GM12878 (cell line): ENCODE data around the gene PPP2R5C. TPM values are rescaled to one million over a fixed set of nuclear protein-coding genes. Genes with fewer than 3 reads are reported as not detected.

Experiments used
- ATAC-seq: fragments of 200-7000 bp; cut with Tn5 transposase; 3 replicates; pipeline ENCODE4 v1.9.1; 2020; ENCODE audit warnings: mild to moderate bottlenecking, moderate library complexity
- BruUV-seq: library from RNA; stranded (reverse); fragments of 400-500 nt; replicated peaks from 2 replicates; lab custom pipeline; 2021; lab: Mats Ljungman, UMichigan
- CTCF ChIA-PET: fragments of 300-600 bp; sonication (Branson Sonifier 250); formaldehyde crosslinking; extraction: SDS; loops from one replicate; lab custom pipeline; 2021; ENCODE audit warnings: inconsistent platforms; lab: Yijun Ruan, JAX
- POLR2A ChIA-PET: fragments of 350-600 bp; formaldehyde crosslinking; extraction: SDS; loops from one replicate; lab custom pipeline; 2021; ENCODE audit warnings: inconsistent platforms; lab: Charles Lee
- RAD21 ChIA-PET: fragments of 300-600 bp; sonication (Branson Sonifier 250); formaldehyde crosslinking; loops from one replicate; lab custom pipeline; 2023; ENCODE audit warnings: antibody characterized with exemption; ENCODE audit not compliant: unreplicated experiment; lab: Charles Lee
- SMC1A ChIA-PET: fragments of 300-600 bp; sonication (Branson Sonifier 250); formaldehyde crosslinking; loops from one replicate; lab custom pipeline; 2023; ENCODE audit not compliant: unreplicated experiment, uncharacterized antibody; lab: Charles Lee
- DNase-seq: peaks from one replicate; pipeline ENCODE4 v3.0.0-alpha.2; 2011; ENCODE audit warnings: low read depth, low spot score
- FAIRE-seq: peaks from 3 replicates; lab custom pipeline; 2011; peaks lifted over from hg19 to GRCh38; lab: Jason Lieb, UNC
- H2AFZ ChIP-seq: 2 replicates; pipeline ENCODE4 v1.6.0; 2011; ENCODE audit warnings: low read depth, low read length, control low read depth; ENCODE audit not compliant: control insufficient read depth
- H3K27ac ChIP-seq: 2 replicates; pipeline ENCODE4 v1.5.1; 2011; ENCODE audit warnings: control low read depth; ENCODE audit not compliant: control insufficient read depth, insufficient read depth
- H3K27me3 ChIP-seq, 2 experiments: replicated peaks in 1 of 2; 2 replicates each; pipeline versions ENCODE4 v1.6.0 to v1.6.1; 2011; ENCODE audit warnings: low read length in 1 of 2; ENCODE audit not compliant: control insufficient read depth in 2 of 2, insufficient read depth in 2 of 2
- H3K36me3 ChIP-seq, 2 experiments: 2 replicates each; pipeline ENCODE4 v1.5.1; 2011; ENCODE audit warnings: low read length in 1 of 2; ENCODE audit not compliant: control insufficient read depth in 2 of 2, insufficient read depth in 2 of 2
- H3K4me1 ChIP-seq: 2 replicates; pipeline ENCODE4 v1.6.1; 2011; ENCODE audit warnings: mild to moderate bottlenecking, low read length, moderate library complexity, mixed read lengths; ENCODE audit not compliant: control insufficient read depth, insufficient read depth
- H3K4me2 ChIP-seq: 2 replicates; pipeline ENCODE4 v1.6.0; 2011; ENCODE audit warnings: control low read depth; ENCODE audit not compliant: control insufficient read depth, insufficient read depth
- H3K4me3 ChIP-seq: fragments of 200-600 bp; sonication (generic); 2 replicates; pipeline ENCODE4 v1.5.1; 2016
- H3K79me2 ChIP-seq: 2 replicates; pipeline ENCODE4 v1.6.0; 2011; ENCODE audit warnings: low read length; ENCODE audit not compliant: control insufficient read depth, insufficient read depth
- H3K9ac ChIP-seq: 2 replicates; pipeline ENCODE4 v1.8.0; 2011; ENCODE audit warnings: low read length, control low read depth, mixed read lengths; ENCODE audit not compliant: control insufficient read depth, insufficient read depth
- H3K9me3 ChIP-seq: replicated peaks from 3 replicates; pipeline ENCODE4 v1.5.1; 2011; ENCODE audit warnings: mild to moderate bottlenecking, low read length; ENCODE audit not compliant: control insufficient read depth, insufficient read depth
- H4K20me1 ChIP-seq: 2 replicates; pipeline ENCODE4 v1.6.0; 2011; ENCODE audit not compliant: control insufficient read depth, insufficient read depth
- CBX3 ChIP-seq: fragments of 200-600 bp; sonication (generic); IDR thresholded peaks from 2 replicates; pipeline ENCODE4 v1.6.1; 2016; ENCODE audit warnings: low read depth, borderline replicate concordance
- CREB1 ChIP-seq: IDR thresholded peaks from 2 replicates; pipeline ENCODE4 v1.6.1; 2012; ENCODE audit warnings: low read depth, mild to moderate bottlenecking, inconsistent platforms
- EGR1 ChIP-seq, 2 experiments: IDR thresholded peaks; 1 replicate in 1 of 2; 2 replicates in 1 of 2; pipeline ENCODE4 v1.6.1; 2011 to 2012; ENCODE audit warnings: low read depth in 2 of 2, low read length in 2 of 2, borderline replicate concordance in 1 of 2, mild to moderate bottlenecking in 1 of 2, moderate library complexity in 1 of 2
- KLF5 ChIP-seq: fragments of 450-650 bp; IDR thresholded peaks from 2 replicates; pipeline ENCODE4 v1.6.1; 2014; ENCODE audit warnings: mild to moderate bottlenecking; ENCODE audit not compliant: partially characterized antibody
- MEF2B ChIP-seq: fragments of 450-650 bp; IDR thresholded peaks from 2 replicates; pipeline ENCODE4 v1.6.1; 2018; ENCODE audit warnings: mild to moderate bottlenecking, moderate library complexity; ENCODE audit not compliant: partially characterized antibody, poor library complexity, severe bottlenecking
- MTA3 ChIP-seq: IDR thresholded peaks from 2 replicates; pipeline ENCODE4 v1.6.1; 2012; ENCODE audit warnings: low read length, inconsistent platforms, borderline replicate concordance
- PAX5 ChIP-seq: IDR thresholded peaks from 2 replicates; pipeline ENCODE4 v1.6.1; 2011; ENCODE audit warnings: low read depth, low read length, borderline replicate concordance
- POU2F2 ChIP-seq: IDR thresholded peaks from 3 replicates; pipeline ENCODE4 v1.6.1; 2011; ENCODE audit warnings: low read depth, mild to moderate bottlenecking, low read length, borderline replicate concordance
- RAD51 ChIP-seq: fragments of 450-650 bp; IDR thresholded peaks from 2 replicates; pipeline ENCODE4 v1.6.1; 2016; ENCODE audit warnings: moderate library complexity, mild to moderate bottlenecking, inconsistent platforms
- RELA ChIP-seq: fragments of 450-650 bp; IDR thresholded peaks from 2 replicates; pipeline ENCODE4 v1.8.0; 2014; ENCODE audit warnings: borderline replicate concordance; ENCODE audit not compliant: partially characterized antibody
- SIN3A ChIP-seq: IDR thresholded peaks from 2 replicates; pipeline ENCODE4 v1.6.1; 2012; ENCODE audit warnings: low read depth, low read length, improper control_type of control experiment
- WGBS: methylation state at CpG from one replicate; pipeline ENCODE4 v1.1.6; 2016; ENCODE audit warnings: low lambda C conversion rate; ENCODE audit not compliant: insufficient replicate concordance, insufficient coverage; ENCODE audit errors: missing lambda C conversion rate; 5-methylcytosine and 5-hydroxymethylcytosine counted together
- in situ Hi-C: fragments of 300-500 bp; cut with MboI; formaldehyde crosslinking; loops from 9 replicates; pipeline ENCODE4 v1.14.3; 2018; ENCODE audit warnings: mixed read lengths
- intact Hi-C: fragments of 100-400 bp; cut with micrococcal nuclease; formaldehyde crosslinking; loops from one replicate; pipeline ENCODE4 v1.14.2; 2022; ENCODE audit not compliant: unreplicated experiment
- polyA plus RNA-seq, 11 experiments: library from polyadenylated mRNA; depleted of rRNA in 4 of 11; unstranded in 6 of 11; stranded (reverse) in 5 of 11; fragments of >200 nt; fragmentation: Nextera tagmentation in 4 of 11; fragmentation: Illumina TruSeq in 1 of 11; extraction: Ambion mirVana in 4 of 11; extraction: Trizol in 1 of 11; gene quantifications; 1 replicate in 1 of 11; 2 replicates in 10 of 11; pipeline versions ENCODE4 v1.2.1 to v1.2.3, GENCODE V29; 2011 to 2016; ENCODE audit warnings: inconsistent platforms in 2 of 11, missing spikeins in 2 of 11, low read depth in 1 of 11
- total RNA-seq, 4 experiments: library from RNA; depleted of rRNA in 3 of 4; stranded (reverse); fragments of >200 nt in 3 of 4; fragmentation: Illumina TruSeq in 1 of 4; extraction: Trizol in 1 of 4; gene quantifications; 2 replicates each; pipeline versions ENCODE4 v1.2.1 to v1.2.3, GENCODE V29; 2013 to 2021
- TF ChIP-seq, protein P1 (sequence below): fragments of 450-650 bp; IDR thresholded peaks from 2 replicates; pipeline ENCODE4 v1.6.1; 2017; ENCODE audit warnings: mild to moderate bottlenecking, moderate library complexity
- TF ChIP-seq, protein P2 (sequence below): fragments of 450-650 bp; IDR thresholded peaks from 2 replicates; pipeline ENCODE4 v1.6.1; 2017; ENCODE audit warnings: borderline replicate concordance

Gene PPP2R5C
- total and polyA plus RNA-seq, 10 of the 15 experiments (the other 5 are each of a cell fraction or from before 2014, with no cell fraction given): 106 to 199 (median 144) TPM

DNA sequence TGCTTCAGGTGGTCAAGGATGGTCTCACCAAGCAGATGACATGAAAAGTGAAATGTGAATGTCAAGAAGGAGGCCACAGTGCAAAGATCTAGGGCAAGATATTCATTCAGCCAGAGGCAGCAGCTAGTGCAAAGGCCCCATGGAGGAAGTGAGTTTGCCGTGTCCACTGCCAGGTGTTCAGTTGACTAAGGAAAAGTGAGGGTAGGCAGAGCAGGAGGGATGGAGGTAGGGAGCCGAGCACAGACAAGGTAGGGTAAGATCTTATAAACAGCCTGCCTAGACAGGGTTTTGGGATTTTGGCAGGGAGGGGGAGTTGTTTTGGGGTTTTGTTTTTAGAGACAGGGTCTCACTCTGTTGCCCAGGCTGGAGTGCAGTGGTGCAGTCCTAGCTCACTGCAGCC lies 11.9 kb downstream of the PPP2R5C start (continued):
- TF ChIP-seq EGR1 (IDR thresholded peaks at IDR 0.05; ENCODE audit: borderline replicate concordance in 1 of 2, low read depth in 2 of 2, low read length in 2 of 2) (no peak), RELA (no peak)

DNA sequence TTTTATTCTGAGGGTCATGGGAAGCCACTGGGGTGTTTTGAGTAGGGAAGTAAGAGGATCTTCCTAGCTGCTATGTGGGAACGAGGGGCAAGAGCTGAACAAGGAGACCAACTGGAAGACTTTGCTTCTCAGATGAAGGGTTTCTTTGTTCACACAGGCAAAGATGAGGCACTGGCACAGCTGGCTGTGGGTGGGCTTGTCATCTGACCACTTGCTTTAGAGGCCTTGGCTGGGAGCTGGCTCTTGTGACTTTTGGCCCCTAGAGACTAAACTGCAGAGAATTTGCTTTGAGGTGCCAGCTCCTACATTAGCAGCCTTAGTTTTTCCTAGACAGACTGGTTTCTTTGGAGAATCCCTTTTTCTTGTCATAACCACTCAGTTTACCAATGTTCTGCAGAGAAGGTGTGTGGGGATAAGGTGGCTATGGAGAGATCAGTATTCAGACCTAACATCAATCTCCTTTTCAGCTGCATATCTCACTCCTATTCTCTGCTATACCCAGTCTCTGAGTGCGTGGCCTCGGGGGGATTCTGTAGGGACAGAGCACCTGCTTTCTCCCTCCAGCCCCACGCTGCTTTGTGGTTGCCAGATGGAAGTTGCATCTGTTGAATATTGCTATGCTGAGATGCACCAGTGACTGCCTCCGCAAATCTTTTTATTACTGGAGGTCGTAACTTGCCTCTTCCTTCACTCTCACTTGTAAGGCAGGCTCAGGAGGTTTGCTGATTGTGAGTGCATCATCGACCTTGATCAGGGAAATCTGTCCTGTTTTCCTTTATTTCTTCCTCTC lies 12.7 kb downstream of the PPP2R5C start:
- intact Hi-C loops: loop anchor here (5.0 kb wide), 1 partner anchor 188 kb away; the partner anchor contains the start of gene DYNC1H1
- Histone ChIP-seq H3K27ac (no peak overlapping the region), H3K4me2 (peak overlapping the region; percentile 44), H3K4me1 (peaks cover 19% of the 10 kb centered on the region), H3K9me3 (no peaks in the 10 kb centered on the region), H3K36me3 (no peaks in the 10 kb centered on the region), H3K9ac (no peak overlapping the region; the same call in 1 of the 2 replicates), H3K79me2 (no peaks in the 10 kb centered on the region), H3K4me3 (no peak overlapping the region), H2AFZ (peak overlapping the region; percentile 48), H3K27me3 (no peaks in the 10 kb centered on the region), H4K20me1 (no peaks in the 10 kb centered on the region)
- TF ChIP-seq, protein P1, sequence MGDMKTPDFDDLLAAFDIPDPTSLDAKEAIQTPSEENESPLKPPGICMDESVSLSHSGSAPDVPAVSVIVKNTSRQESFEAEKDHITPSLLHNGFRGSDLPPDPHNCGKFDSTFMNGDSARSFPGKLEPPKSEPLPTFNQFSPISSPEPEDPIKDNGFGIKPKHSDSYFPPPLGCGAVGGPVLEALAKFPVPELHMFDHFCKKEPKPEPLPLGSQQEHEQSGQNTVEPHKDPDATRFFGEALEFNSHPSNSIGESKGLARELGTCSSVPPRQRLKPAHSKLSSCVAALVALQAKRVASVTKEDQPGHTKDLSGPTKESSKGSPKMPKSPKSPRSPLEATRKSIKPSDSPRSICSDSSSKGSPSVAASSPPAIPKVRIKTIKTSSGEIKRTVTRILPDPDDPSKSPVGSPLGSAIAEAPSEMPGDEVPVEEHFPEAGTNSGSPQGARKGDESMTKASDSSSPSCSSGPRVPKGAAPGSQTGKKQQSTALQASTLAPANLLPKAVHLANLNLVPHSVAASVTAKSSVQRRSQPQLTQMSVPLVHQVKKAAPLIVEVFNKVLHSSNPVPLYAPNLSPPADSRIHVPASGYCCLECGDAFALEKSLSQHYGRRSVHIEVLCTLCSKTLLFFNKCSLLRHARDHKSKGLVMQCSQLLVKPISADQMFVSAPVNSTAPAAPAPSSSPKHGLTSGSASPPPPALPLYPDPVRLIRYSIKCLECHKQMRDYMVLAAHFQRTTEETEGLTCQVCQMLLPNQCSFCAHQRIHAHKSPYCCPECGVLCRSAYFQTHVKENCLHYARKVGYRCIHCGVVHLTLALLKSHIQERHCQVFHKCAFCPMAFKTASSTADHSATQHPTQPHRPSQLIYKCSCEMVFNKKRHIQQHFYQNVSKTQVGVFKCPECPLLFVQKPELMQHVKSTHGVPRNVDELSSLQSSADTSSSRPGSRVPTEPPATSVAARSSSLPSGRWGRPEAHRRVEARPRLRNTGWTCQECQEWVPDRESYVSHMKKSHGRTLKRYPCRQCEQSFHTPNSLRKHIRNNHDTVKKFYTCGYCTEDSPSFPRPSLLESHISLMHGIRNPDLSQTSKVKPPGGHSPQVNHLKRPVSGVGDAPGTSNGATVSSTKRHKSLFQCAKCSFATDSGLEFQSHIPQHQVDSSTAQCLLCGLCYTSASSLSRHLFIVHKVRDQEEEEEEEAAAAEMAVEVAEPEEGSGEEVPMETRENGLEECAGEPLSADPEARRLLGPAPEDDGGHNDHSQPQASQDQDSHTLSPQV: no peak
- TF ChIP-seq RAD51 (no peak), KLF5 (no peak), CREB1 (no peak), MEF2B (no peak), CBX3 (no peak), POU2F2 (no peak), SIN3A (no peak), RELA (no peak), MTA3 (no peak), PAX5 (no peak)
- TF ChIP-seq, protein P2, sequence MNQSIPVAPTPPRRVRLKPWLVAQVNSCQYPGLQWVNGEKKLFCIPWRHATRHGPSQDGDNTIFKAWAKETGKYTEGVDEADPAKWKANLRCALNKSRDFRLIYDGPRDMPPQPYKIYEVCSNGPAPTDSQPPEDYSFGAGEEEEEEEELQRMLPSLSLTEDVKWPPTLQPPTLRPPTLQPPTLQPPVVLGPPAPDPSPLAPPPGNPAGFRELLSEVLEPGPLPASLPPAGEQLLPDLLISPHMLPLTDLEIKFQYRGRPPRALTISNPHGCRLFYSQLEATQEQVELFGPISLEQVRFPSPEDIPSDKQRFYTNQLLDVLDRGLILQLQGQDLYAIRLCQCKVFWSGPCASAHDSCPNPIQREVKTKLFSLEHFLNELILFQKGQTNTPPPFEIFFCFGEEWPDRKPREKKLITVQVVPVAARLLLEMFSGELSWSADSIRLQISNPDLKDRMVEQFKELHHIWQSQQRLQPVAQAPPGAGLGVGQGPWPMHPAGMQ: no peak
- BruUV-seq: no TSS peak
- in situ Hi-C loops: loop anchor here (25.0 kb wide), 1 partner anchor 538 kb away; the partner anchor contains the start of genes MOK and ZNF839
- ChIA-PET POLR2A (no interaction called here), SMC1A (interaction anchor here (0.8 to 1.8 kb wide), 3 partner anchors 18 to 119 kb away, joined by 3 to 4 read pairs (median 3); no protein-coding TSS in a partner anchor), CTCF (interaction anchor here (1.1 to 2.4 kb wide), 4 partner anchors 12 to 272 kb away, joined by 3 to 8 read pairs (median 5); no protein-coding TSS in a partner anchor), RAD21 (interaction anchor here (4.8 kb wide), 1 partner anchor 71 kb away, joined by 52 read pairs; no protein-coding TSS in a partner anchor)
- FAIRE-seq (peak; percentile 57), ATAC-seq (no peak; the same call in 2 of the 3 replicates), DNase-seq (no peak)
- WGBS: 25% methylated on average over 7 of the region's 7 CpGs
